GM18526 (cell line): Measurements from ENCODE around the gene MAGEA6.

Source experiments
- POLR2A ChIP-seq: IDR thresholded peaks from 3 replicates; pipeline ENCODE4 v1.6.1; 2011; ENCODE audit not compliant: insufficient read length; ENCODE audit errors: extremely low read depth

Gene MAGEA6

DNA sequence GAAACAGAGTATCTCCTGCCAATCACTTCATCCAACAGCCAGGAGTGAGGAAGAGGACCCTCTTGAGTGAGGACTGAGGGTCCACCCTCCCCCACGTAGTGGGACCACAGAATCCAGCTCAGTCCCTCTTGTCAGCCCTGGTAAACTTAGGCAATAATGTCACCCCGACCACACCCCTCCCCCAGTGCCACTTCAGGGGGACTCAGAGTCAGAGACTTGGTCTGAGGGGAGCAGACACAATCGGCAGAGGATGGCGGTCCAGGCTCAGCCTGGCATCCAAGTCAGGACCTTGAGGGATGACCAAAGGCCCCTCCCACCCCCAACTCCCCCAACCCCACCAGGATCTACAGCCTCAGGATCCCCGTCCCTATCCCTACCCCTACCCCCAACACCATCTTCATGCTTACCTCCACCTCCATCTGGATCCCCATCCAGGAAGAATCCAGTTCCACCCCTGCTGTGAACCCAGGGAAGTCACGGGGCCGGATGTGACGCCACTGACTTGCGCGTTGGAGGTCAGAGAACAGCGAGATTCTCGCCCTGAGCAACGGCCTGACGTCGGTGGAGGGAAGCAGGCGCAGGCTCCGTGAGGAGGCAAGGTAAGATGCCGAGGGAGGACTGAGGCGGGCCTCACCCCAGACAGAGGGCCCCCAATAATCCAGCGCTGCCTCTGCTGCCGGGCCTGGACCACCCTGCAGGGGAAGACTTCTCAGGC is 36.1 kb downstream of the MAGEA6 start, which contains the start of the genes CSAG1 and MAGEA12:
TSS of gene CSAG1 (minus strand) at position 461 of the 715 bp plus-strand sequence. CDS start 1,261 bp downstream, outside the sequence.
TSS of gene MAGEA12 (plus strand) at position 497 of the 715 bp plus-strand sequence. CDS start 2,405 bp downstream, outside the sequence.
- TF ChIP-seq POLR2A: no peak

DNA sequence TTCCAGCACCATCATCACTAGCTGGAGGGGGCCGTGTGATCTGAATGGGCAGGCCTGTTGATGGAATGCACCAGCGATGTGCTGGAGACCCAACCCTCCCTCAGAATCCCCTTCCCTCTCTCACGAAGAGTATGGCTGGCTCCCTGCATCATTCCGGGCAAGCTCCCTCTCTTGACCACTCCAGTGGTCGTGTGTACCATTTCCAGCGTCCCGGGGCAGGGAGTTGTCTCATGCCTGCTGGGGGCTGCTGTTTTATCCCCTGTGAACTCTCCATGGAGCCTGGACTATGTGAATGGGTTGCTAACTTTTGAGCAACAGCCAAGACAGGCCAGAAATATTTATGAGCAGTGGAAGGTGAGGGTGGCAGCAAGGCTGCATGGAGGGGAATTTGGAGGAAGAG is 44.1 kb downstream of the MAGEA6 start:
- TF ChIP-seq POLR2A: no peak
